ENCODE data around the gene FAM200B. TPM values are rescaled to one million over a fixed set of nuclear protein-coding genes. Genes with fewer than 3 reads are reported as not detected.

The FAM200B gene
- total RNA-seq, 2 donors from 2014 or later: 27.8 to 35.2 TPM

DNA sequence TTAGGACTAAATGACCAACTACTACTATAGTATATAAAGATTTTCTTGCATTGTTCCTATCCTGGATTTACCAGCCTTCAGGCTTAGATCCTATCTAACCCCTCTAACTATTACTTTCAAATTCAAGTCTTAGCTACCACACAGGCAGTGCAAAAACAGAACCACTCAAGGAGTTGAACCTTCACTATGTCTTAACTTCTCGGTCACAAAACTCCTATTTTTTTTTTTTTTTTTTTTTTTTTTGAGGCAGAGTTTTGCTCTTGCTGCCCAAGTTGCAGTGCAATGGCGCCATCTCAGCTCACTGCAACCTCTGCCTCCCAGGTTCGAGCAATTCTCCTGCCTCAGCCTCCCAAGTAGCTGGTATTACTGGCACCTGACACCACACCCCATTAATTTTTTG, 6.3 kb upstream of the FAM200B start:
- no peaks in the 10 kb centered on the region for H3K9me3 ChIP-seq
- H3K4me3 ChIP-seq: no peak overlapping the region
- DNase-seq (ENCODE audit: low spot score): no peak
- H3K27ac ChIP-seq: no peak overlapping the region
- no peaks in the 10 kb centered on the region for H3K27me3 ChIP-seq (replicated peaks; ENCODE audit: insufficient read depth)
- H3K36me3 ChIP-seq: no peaks in the 10 kb centered on the region
- no peak for ATAC-seq (ENCODE audit: insufficient number of reproducible peaks, low FRiP score, low read depth)
- H3K4me1 ChIP-seq (ENCODE audit: control insufficient read depth in 1 of 2, low read depth in 2 of 2): peaks cover 0 to under 1% of the 10 kb centered on the region in 2 donors
- TF ChIP-seq, protein P1, sequence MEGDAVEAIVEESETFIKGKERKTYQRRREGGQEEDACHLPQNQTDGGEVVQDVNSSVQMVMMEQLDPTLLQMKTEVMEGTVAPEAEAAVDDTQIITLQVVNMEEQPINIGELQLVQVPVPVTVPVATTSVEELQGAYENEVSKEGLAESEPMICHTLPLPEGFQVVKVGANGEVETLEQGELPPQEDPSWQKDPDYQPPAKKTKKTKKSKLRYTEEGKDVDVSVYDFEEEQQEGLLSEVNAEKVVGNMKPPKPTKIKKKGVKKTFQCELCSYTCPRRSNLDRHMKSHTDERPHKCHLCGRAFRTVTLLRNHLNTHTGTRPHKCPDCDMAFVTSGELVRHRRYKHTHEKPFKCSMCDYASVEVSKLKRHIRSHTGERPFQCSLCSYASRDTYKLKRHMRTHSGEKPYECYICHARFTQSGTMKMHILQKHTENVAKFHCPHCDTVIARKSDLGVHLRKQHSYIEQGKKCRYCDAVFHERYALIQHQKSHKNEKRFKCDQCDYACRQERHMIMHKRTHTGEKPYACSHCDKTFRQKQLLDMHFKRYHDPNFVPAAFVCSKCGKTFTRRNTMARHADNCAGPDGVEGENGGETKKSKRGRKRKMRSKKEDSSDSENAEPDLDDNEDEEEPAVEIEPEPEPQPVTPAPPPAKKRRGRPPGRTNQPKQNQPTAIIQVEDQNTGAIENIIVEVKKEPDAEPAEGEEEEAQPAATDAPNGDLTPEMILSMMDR (IDR thresholded peaks at IDR 0.05): no peak

DNA sequence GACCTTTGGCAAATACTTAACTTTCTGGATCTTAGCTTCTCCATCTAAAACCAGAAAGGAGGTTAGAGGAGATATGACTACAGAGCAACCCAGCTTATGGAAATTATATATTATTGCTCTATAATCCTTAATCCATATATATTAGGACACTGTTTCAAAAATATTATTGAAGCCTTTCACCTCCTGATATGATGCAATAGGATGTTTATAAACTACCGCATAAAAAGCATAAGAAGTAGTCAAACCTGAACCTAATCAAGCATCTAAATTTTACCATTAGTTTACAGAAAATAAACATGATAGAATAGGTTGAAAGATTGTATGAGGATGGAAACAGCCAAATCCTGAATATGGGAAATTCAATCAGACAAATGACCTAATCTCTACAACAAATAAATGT, 5.6 kb upstream of the FAM200B start:
- DNase-seq (ENCODE audit: low spot score): no peak
- Histone ChIP-seq H3K4me1 (ENCODE audit: control insufficient read depth in 1 of 2, low read depth in 2 of 2) (peaks cover 1% of the 10 kb centered on the region in 2 donors), H3K27me3 (replicated peaks; ENCODE audit: insufficient read depth) (no peaks in the 10 kb centered on the region), H3K4me3 (no peak overlapping the region), H3K27ac (no peak overlapping the region), H3K9me3 (no peaks in the 10 kb centered on the region), H3K36me3 (no peaks in the 10 kb centered on the region)
- ATAC-seq (ENCODE audit: insufficient number of reproducible peaks, low FRiP score, low read depth): no peak
- TF ChIP-seq, protein P1 (IDR thresholded peaks at IDR 0.05): no peak

DNA sequence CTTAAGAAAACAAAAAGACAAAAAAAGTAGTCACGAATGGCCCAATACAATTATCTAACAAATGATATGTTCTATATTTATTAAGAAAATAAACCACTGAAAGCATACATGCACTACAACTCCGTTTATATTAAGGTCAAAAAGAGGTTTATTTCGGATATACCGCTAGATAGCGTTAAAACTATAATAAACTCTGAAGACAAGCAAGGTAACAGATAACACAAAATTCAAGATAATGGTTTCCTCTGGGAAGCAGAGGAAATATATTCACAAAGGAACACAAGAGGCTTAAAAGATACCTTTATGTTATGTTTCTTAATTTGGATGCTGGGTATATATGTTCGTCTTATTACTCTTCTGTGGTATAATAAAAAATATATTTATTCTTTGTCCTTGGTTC, 4.7 kb upstream of the FAM200B start:
- ATAC-seq (ENCODE audit: insufficient number of reproducible peaks, low FRiP score, low read depth) (no peak), DNase-seq (ENCODE audit: low spot score) (no peak)
- Histone ChIP-seq H3K4me1 (ENCODE audit: control insufficient read depth in 1 of 2, low read depth in 2 of 2) (peaks cover 3% of the 10 kb centered on the region in 2 donors), H3K9me3 (no peaks in the 10 kb centered on the region), H3K4me3 (no peak overlapping the region), H3K27ac (no peak overlapping the region), H3K27me3 (replicated peaks; ENCODE audit: insufficient read depth) (no peaks in the 10 kb centered on the region), H3K36me3 (no peaks in the 10 kb centered on the region)
- TF ChIP-seq, protein P1 (IDR thresholded peaks at IDR 0.05): no peak

DNA sequence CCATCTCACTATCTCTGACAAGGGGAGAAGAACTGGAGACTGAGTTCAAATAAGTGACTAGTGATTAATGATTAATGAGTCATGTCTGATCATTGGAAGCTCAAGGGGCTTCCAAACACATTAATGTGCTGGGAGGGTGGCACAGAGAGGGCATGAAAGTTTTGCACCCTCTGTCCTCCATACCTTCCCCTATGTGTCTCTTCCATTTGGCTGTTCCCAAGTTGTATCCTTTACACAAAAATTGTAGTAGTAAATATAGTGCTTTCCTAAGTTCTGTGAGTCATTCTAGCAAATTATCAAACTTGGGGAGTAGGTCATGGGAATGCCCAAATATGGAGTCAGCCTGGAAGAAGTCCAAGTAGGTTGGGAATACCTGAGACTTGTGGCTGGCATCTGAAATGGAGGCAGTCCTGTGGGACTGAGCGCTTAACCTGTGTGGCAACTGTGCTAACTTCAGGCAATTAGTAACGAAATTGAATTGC, 4.1 kb upstream of the FAM200B start:
- TF ChIP-seq, protein P1 (IDR thresholded peaks at IDR 0.05): no peak
- Histone ChIP-seq H3K27me3 (replicated peaks; ENCODE audit: insufficient read depth) (no peaks in the 10 kb centered on the region), H3K9me3 (no peaks in the 10 kb centered on the region), H3K36me3 (no peaks in the 10 kb centered on the region), H3K4me3 (no peak overlapping the region), H3K27ac (no peak overlapping the region), H3K4me1 (ENCODE audit: control insufficient read depth in 1 of 2, low read depth in 2 of 2) (peaks cover 3 to 8% of the 10 kb centered on the region in 2 donors)
- ATAC-seq (ENCODE audit: insufficient number of reproducible peaks, low FRiP score, low read depth): no peak
- no peak for DNase-seq (ENCODE audit: low spot score)

DNA sequence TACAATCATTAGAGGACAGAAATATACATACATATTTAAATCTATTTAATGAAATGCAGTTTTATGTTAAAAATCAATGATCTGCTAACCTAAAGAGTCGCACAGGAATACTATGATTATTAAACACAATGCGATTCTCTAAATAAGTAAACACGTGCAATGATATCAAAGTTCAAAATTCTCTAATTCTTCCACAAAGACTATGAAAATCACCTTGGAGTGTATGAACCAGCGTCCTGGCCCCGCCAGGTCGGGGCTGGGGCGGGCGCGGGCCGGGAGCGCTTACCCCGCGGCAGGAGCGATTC, 608 bp upstream of the FAM200B start:
- Histone ChIP-seq H3K27ac (no peak overlapping the region), H3K4me1 (ENCODE audit: control insufficient read depth in 1 of 2, low read depth in 2 of 2) (peaks cover 8 to 22% of the 10 kb centered on the region in 2 donors), H3K36me3 (no peaks in the 10 kb centered on the region), H3K27me3 (replicated peaks; ENCODE audit: insufficient read depth) (no peaks in the 10 kb centered on the region), H3K9me3 (no peaks in the 10 kb centered on the region), H3K4me3 (peak overlapping the region; percentile 91)
- no peak for DNase-seq (ENCODE audit: low spot score)
- no peak for ATAC-seq (ENCODE audit: insufficient number of reproducible peaks, low FRiP score, low read depth)
- TF ChIP-seq, protein P1 (IDR thresholded peaks at IDR 0.05): no peak

All from thoracic aorta (tissue), 2 donors.